ELF-1 (cell line): ENCODE results near the gene PTCD3.
A peak's percentile ranks its signal among the peaks of the same experiment; 100 is the strongest.

Source experiments
- DNase-seq: peaks from one replicate; pipeline ENCODE4 v3.0.0-alpha.2; 2016; ENCODE audit warnings: low read depth, low spot score

Gene PTCD3

GRCh38 chr2:86081724-86082123 is 24.3 kb upstream of the PTCD3 start:
- DNase-seq = no peak

- no peak for DNase-seq
These were observed 23.3 kb upstream of the PTCD3 start for GRCh38 chr2:86082756-86083155.

GRCh38 chr2:86087936-86088850 is 17.8 kb upstream of the PTCD3 start:
- DNase-seq = peak; percentile 23

- DNase-seq = no peak
These were observed 11.8 kb upstream of the PTCD3 start for GRCh38 chr2:86094229-86094628.

GRCh38 chr2:86097114-86097896 is 8.7 kb upstream of the PTCD3 start:
- no peak for DNase-seq

GRCh38 chr2:86097913-86098312 is 8.1 kb upstream of the PTCD3 start:
- DNase-seq = no peak

- DNase-seq = no peak
These were observed 3.9 kb upstream of the PTCD3 start for GRCh38 chr2:86102157-86102556.

GRCh38 chr2:86105252-86105968 is 625 bp upstream of the PTCD3 start, which contains the start of gene POLR1A:
TSS of gene POLR1A (minus strand) at chr2:86105886. CDS start at chr2:86105776, 110 bp downstream.
- DNase-seq = peak; percentile 97

GRCh38 chr2:86107031-86107430 is 996 bp downstream of the PTCD3 start:
- DNase-seq = no peak

GRCh38 chr2:86118130-86118529 is 12.1 kb downstream of the PTCD3 start:
- no peak for DNase-seq

- no peak for DNase-seq
These were observed 17.4 kb downstream of the PTCD3 start for GRCh38 chr2:86123328-86123925.

- DNase-seq = no peak
These were observed 18.6 kb downstream of the PTCD3 start for GRCh38 chr2:86124683-86125082.

- no peak for DNase-seq
These were observed 28.7 kb downstream of the PTCD3 start for GRCh38 chr2:86134709-86135108.

- DNase-seq = no peak
These were observed 29.6 kb downstream of the PTCD3 start for GRCh38 chr2:86135653-86136052.

- no peak for DNase-seq
These were observed 30.1 kb downstream of the PTCD3 start for GRCh38 chr2:86136141-86136540.

- DNase-seq = no peak
These were observed 32.9 kb downstream of the PTCD3 start for GRCh38 chr2:86138736-86139625.

- no peak for DNase-seq
These were observed 33.9 kb downstream of the PTCD3 start for GRCh38 chr2:86139981-86140380.

GRCh38 chr2:86140969-86141392 is 34.9 kb downstream of the PTCD3 start:
- no peak for DNase-seq

- DNase-seq = no peak
These were observed 36.6 kb downstream of the PTCD3 start for GRCh38 chr2:86142436-86143257.

GRCh38 chr2:86143307-86143706 is 37.3 kb downstream of the PTCD3 start:
- DNase-seq = no peak
